Naive thymus-derived CD4-positive, alpha-beta T cell (primary cell): ENCODE data around the gene SEPTIN5. TPM values are rescaled to one million over a fixed set of nuclear protein-coding genes. Genes with fewer than 3 reads are reported as not detected.

Experiments
- ATAC-seq: fragments of 150-1000 bp; cut with Tn5 transposase; 2 replicates; pipeline ENCODE4 v1.10.0; 2021; ENCODE audit warnings: mild to moderate bottlenecking, moderate library complexity
- CTCF ChIA-PET: fragments of 350-600 bp; sonication (Branson Sonifier 250); formaldehyde crosslinking; loops from one replicate; lab custom pipeline; 2021; ENCODE audit warnings: antibody characterized with exemption; lab: Charles Lee
- POLR2A ChIA-PET: fragments of 350-600 bp; sonication (Branson Sonifier 250); formaldehyde crosslinking; loops from one replicate; lab custom pipeline; 2021; ENCODE audit warnings: antibody characterized with exemption, inconsistent platforms; lab: Charles Lee
- DNase-seq, 9 donors: peaks; one replicate each; pipeline versions ENCODE4 v3.0.0 to v3.0.0-alpha.2; 2020 to 2022; ENCODE audit warnings: mixed read lengths in 1 of 9
- H3K27ac ChIP-seq: one replicate; pipeline ENCODE4 v1.7.0; 2013; ENCODE audit warnings: mild to moderate bottlenecking, low read depth, low read length, moderate library complexity
- H3K27me3 ChIP-seq, 2 donors: one replicate each; pipeline ENCODE4 v1.7.0; 2013; ENCODE audit warnings: low read length in 2 of 2, mild to moderate bottlenecking in 2 of 2, moderate library complexity in 2 of 2; ENCODE audit not compliant: control insufficient read depth in 2 of 2, insufficient read depth in 2 of 2
- H3K36me3 ChIP-seq, 3 experiments: 1 replicate in 2 of 3; 2 replicates in 1 of 3; pipeline ENCODE4 v1.7.0; 2013; ENCODE audit warnings: low read length in 3 of 3, mild to moderate bottlenecking in 3 of 3, moderate library complexity in 1 of 3; ENCODE audit not compliant: insufficient read depth in 3 of 3, control insufficient read depth in 2 of 3
- H3K4me1 ChIP-seq, 2 donors: one replicate each; pipeline ENCODE4 v1.7.0; 2013; ENCODE audit warnings: low read length in 2 of 2, mild to moderate bottlenecking in 2 of 2, moderate library complexity in 1 of 2; ENCODE audit not compliant: control insufficient read depth in 2 of 2, insufficient read depth in 2 of 2
- H3K4me3 ChIP-seq: 2 replicates; pipeline ENCODE4 v1.7.0; 2013; ENCODE audit warnings: mild to moderate bottlenecking, low read length
- H3K9me3 ChIP-seq, 3 experiments: 1 replicate in 2 of 3; 2 replicates in 1 of 3; pipeline ENCODE4 v1.7.0; 2013; ENCODE audit warnings: low read length in 3 of 3; ENCODE audit not compliant: control insufficient read depth in 2 of 3
- H3K27ac Mint-ChIP-seq, 9 donors: one replicate each; pipeline ENCODE4 v1.8.0; 2020 to 2022; ENCODE audit warnings: mixed read lengths in 9 of 9, mild to moderate bottlenecking in 8 of 9, moderate library complexity in 5 of 9, inconsistent platforms in 2 of 9
- H3K27me3 Mint-ChIP-seq, 5 donors: one replicate each; pipeline ENCODE4 v1.8.0; 2021 to 2022; ENCODE audit warnings: mixed read lengths in 5 of 5, mild to moderate bottlenecking in 1 of 5
- H3K36me3 Mint-ChIP-seq, 5 donors: one replicate each; pipeline ENCODE4 v1.8.0; 2020 to 2022; ENCODE audit warnings: mixed read lengths in 5 of 5, mild to moderate bottlenecking in 3 of 5, inconsistent platforms in 1 of 5
- H3K4me1 Mint-ChIP-seq, 7 donors: one replicate each; pipeline ENCODE4 v1.8.0; 2020 to 2022; ENCODE audit warnings: mixed read lengths in 7 of 7, mild to moderate bottlenecking in 3 of 7, inconsistent platforms in 1 of 7
- H3K4me3 Mint-ChIP-seq, 10 donors: one replicate each; pipeline ENCODE4 v1.8.0; 2020 to 2022; ENCODE audit warnings: mild to moderate bottlenecking in 10 of 10, mixed read lengths in 10 of 10, moderate library complexity in 6 of 10, inconsistent platforms in 2 of 10
- H3K9me3 Mint-ChIP-seq, 11 donors: one replicate each; pipeline ENCODE4 v1.8.0; 2020 to 2022; ENCODE audit warnings: mixed read lengths in 11 of 11, mild to moderate bottlenecking in 4 of 11, inconsistent platforms in 1 of 11, moderate library complexity in 1 of 11
- intact Hi-C, 2 donors: fragments of 100-400 bp; cut with micrococcal nuclease; formaldehyde crosslinking; loops; one replicate each; pipeline ENCODE4 v1.15.1; 2023
- polyA plus RNA-seq, 2 donors: library from polyadenylated mRNA; unstranded; fragments of 300-500 nt; fragmentation: Illumina TruSeq; gene quantifications; one replicate each; pipeline ENCODE4 v1.2.3, GENCODE V29; 2021
- total RNA-seq, 6 experiments: library from RNA in 5 of 6; stranded (reverse) in 5 of 6; gene quantifications; 1 replicate in 5 of 6; 2 replicates in 1 of 6; pipeline ENCODE4 v1.2.3 and lab custom pipeline; 2021 to 2026

SEPTIN5 gene
- total and polyA plus RNA-seq, 7 experiments from 2014 or later = 0.22 to 4.2 (median 0.49) TPM; not detected in 3

DNA sequence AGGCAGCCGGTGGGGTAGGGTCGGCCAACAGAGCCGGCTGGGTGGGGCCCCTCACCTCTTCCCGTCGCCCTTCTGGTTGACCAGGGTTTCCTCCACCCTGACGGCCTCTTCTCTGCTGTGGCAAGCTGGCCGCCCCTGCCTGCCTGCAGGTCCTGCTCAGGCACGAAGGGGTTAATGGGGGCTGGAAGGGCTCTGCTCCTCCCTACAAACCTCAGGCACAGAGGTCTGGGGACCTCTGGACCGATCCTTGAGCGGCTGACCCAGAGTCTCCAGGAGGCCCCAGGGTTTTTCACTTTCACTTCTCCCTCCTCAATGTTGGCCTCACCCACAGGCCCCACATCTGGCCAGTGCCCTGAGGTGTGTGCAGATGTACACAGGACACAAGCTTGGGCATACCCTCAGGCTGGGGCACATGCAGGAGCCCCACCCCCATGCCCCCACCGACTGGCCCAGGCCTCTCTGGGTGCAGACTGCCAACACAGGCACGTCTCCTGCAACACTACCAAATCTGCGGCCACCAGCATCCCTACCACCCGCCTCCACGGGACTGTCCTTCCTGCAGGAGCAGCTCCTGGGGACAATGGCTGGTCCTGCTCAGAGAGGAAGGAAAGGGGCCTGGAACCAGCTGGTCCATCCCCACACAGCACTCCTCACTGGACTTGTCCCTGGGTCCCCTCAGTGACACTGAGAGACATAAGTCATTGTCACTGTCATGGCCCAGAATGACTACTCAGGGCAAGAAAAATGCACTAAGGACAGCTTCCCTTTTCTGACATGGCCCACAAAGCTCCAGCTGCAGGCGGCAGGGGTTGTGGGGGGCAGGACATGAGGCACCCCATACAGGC is 43.1 kb downstream of the SEPTIN5 start:
- Histone ChIP-seq H3K4me1 (peaks cover 8 to 23% of the 10 kb centered on the region in 2 donors), H3K9me3 (no peaks in the 10 kb centered on the region), H3K27ac (no peak overlapping the region), H3K36me3 (no peaks in the 10 kb centered on the region), H3K4me3 (no peak overlapping the region), H3K27me3 (peaks cover 0 to 11% of the 10 kb centered on the region in 2 donors)
- H3K27ac Mint-ChIP-seq = peak overlapping the region in 1 of 9 donors; percentile 62
- POLR2A ChIA-PET = interaction anchor here (0.6 to 1.6 kb wide), 3 partner anchors 135 to 140 kb away, joined by 4 read pairs; no protein-coding TSS in a partner anchor
- peaks cover 0 to 8% (median 7%) of the 10 kb centered on the region in 5 donors for H3K36me3 Mint-ChIP-seq
- H3K4me1 Mint-ChIP-seq = peaks cover 19 to 44% (median 26%) of the 10 kb centered on the region in 7 donors
- H3K9me3 Mint-ChIP-seq = peaks cover 0 to 2% (median 0%) of the 10 kb centered on the region in 11 donors
- DNase-seq (no peak), ATAC-seq (no peak)
- H3K27me3 Mint-ChIP-seq = peaks cover 45 to 76% (median 59%) of the 10 kb centered on the region in 5 donors
- peak overlapping the region; percentile 52 to 83 (median 73) for H3K4me3 Mint-ChIP-seq
- intact Hi-C loops = loop anchor here in 1 of 2 donors (5.0 kb wide), 1 partner anchor 100 kb away; no protein-coding TSS in a partner anchor
- CTCF ChIA-PET = interaction anchor here (0.6 to 2.2 kb wide), 8 partner anchors 13 to 154 kb away, joined by 3 to 19 read pairs (median 4); no protein-coding TSS in a partner anchor

DNA sequence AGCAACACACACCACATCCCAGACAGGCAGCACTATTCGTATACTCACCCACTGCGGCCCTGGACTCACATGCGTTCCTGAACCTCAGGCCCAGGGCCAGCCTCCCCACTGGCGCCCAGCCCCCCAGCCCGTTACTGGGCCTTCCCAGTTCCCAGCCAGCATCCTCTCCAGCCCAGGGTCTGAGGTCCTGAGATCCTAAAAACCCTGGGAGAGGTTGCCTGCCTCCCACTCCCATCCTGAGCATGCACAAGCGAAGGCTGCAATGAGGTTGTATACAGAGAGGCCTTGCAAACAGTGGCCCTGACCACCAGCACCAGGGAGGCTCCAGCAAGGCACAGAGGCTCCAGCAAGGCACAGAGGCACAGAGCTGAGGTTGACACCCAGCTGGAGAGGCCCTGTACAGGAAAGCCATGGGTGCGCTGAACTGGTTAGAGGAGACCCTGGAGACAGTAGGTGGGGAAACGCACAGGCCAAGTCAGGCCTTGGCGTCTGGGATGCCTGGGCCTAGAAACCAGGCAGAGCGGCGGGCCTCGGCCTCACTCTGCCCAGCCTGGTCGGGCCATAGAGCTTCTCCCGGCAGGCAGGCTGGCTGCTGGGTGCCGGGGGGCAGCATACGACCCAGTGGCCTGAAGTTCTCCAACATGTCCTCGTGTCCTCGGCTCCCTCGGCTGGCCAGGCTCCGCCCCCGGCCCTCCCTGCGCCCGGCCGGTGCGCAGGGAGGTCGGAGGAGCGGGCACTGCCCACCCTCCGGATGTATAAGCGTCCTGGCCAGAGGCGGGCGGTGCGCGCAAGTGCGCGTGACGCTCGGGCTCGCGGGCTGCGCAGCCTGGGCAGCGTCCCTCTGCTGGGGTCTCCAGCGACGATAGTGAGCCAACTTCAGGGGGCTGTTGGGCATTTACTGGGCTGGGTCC is 43.9 kb downstream of the SEPTIN5 start:
- Mint-ChIP-seq H3K4me1 (peaks cover 19 to 44% (median 26%) of the 10 kb centered on the region in 7 donors), H3K27ac (peak overlapping the region in 1 of 9 donors; percentile 62), H3K36me3 (peaks cover 0 to 8% (median 7%) of the 10 kb centered on the region in 5 donors), H3K4me3 (peak overlapping the region in 8 of 10 donors; percentile 70 to 83 (median 74)), H3K27me3 (peaks cover 41 to 76% (median 55%) of the 10 kb centered on the region in 5 donors), H3K9me3 (peaks cover 0 to 2% (median 0%) of the 10 kb centered on the region in 11 donors)
- Histone ChIP-seq H3K9me3 (no peaks in the 10 kb centered on the region), H3K4me1 (peaks cover 8 to 23% of the 10 kb centered on the region in 2 donors), H3K27me3 (peaks cover 0 to 11% of the 10 kb centered on the region in 2 donors), H3K4me3 (no peak overlapping the region), H3K27ac (no peak overlapping the region), H3K36me3 (no peaks in the 10 kb centered on the region)
- ChIA-PET CTCF (interaction anchor here (0.6 kb wide), 1 partner anchor 14 kb away, joined by 3 read pairs; no protein-coding TSS in a partner anchor), POLR2A (interaction anchor here (0.6 to 0.9 kb wide), 2 partner anchors 134 to 138 kb away, joined by 4 read pairs; no protein-coding TSS in a partner anchor)
- DNase-seq (no peak), ATAC-seq (no peak)
- intact Hi-C loops = loop anchor here in 1 of 2 donors (5.0 kb wide), 1 partner anchor 99 kb away; no protein-coding TSS in a partner anchor

DNA sequence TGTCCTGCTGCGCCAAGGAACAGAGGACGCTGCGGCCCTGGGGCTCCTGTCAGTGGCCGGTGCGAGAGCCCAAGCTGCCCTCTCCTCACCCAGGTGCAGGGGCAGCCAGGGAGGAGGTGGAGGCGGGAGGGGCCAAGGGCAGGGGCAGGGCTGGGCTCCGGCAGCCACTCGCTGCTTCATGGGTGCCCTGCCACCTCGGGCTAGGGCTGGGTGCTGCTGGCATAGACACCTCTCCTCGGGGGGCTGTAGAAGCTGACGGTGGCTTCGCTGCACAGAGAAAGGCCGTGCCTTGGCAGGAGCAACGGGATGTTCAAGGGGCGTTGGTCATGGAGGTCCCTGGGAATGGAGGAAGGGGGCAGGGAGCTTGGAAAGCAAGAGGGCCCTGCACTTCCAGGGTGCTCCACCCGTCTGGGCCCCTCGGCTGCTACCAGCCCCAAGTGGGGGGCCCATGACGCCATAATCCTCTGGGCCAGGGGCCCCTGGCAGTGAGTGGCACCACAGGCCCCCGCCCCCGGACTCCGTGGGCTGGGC is 44.7 kb downstream of the SEPTIN5 start:
- Mint-ChIP-seq H3K4me3 (peak overlapping the region in 6 of 10 donors; percentile 40 to 99 (median 49)), H3K36me3 (peaks cover 0 to 8% (median 7%) of the 10 kb centered on the region in 5 donors), H3K4me1 (peaks cover 19 to 44% (median 26%) of the 10 kb centered on the region in 7 donors), H3K27me3 (peaks cover 41 to 76% (median 52%) of the 10 kb centered on the region in 5 donors), H3K9me3 (peaks cover 0 to 2% (median 0%) of the 10 kb centered on the region in 11 donors), H3K27ac (no peak overlapping the region)
- H3K9me3 ChIP-seq = no peaks in the 10 kb centered on the region
- no peak overlapping the region for H3K4me3 ChIP-seq
- intact Hi-C loops = loop anchor here in 1 of 2 donors (5.0 kb wide), 1 partner anchor 98 kb away; no protein-coding TSS in a partner anchor
- no peak for DNase-seq
- CTCF ChIA-PET = no interaction called here
- peaks cover 8 to 23% of the 10 kb centered on the region in 2 donors for H3K4me1 ChIP-seq
- H3K36me3 ChIP-seq = no peaks in the 10 kb centered on the region
- POLR2A ChIA-PET = no interaction called here
- H3K27ac ChIP-seq = no peak overlapping the region
- no peak for ATAC-seq
- peaks cover 0 to 11% of the 10 kb centered on the region in 2 donors for H3K27me3 ChIP-seq

DNA sequence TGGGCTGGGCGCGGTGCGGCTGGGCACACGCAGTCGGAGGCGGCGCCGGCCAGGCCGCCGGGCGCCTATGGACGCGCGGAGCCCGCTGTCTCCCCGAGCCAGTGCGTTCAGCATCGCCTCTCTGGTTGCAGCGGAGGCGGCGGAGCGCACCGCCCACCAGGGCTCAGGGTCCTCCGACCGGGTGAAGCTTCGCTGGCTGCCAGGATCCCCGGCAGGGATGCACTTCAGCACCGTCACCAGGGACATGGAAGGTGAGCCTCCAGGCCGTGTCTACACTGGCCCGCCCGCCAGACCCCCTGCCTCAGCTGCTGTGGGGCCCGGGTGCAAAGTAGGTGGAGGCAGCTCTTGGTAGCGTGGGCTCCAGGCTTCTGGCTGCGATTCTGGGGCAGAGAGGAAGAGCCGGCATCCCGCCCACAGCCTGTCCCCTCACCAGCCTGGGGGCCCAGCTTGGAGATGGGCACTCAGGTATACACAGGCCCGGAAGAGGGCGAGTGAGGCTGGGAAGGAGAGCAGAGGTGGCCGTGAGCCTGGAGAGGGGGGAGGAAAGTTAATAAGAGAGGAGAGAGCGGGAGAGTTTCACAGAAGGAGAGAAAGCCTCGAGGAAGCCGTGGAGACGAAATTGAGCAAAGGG is 45.2 kb downstream of the SEPTIN5 start:
- Histone ChIP-seq H3K4me1 (peaks cover 8 to 23% of the 10 kb centered on the region in 2 donors), H3K4me3 (no peak overlapping the region), H3K36me3 (no peaks in the 10 kb centered on the region), H3K27me3 (peaks cover 0 to 11% of the 10 kb centered on the region in 2 donors), H3K9me3 (no peaks in the 10 kb centered on the region), H3K27ac (no peak overlapping the region)
- Mint-ChIP-seq H3K9me3 (peaks cover 0 to 2% (median 0%) of the 10 kb centered on the region in 11 donors), H3K4me3 (peak overlapping the region; percentile 78 to 99 (median 89)), H3K27ac (peak overlapping the region in 3 of 9 donors; percentile 28 to 59 (median 48)), H3K27me3 (peaks cover 43 to 75% (median 52%) of the 10 kb centered on the region in 5 donors), H3K36me3 (peaks cover 0 to 8% (median 7%) of the 10 kb centered on the region in 5 donors), H3K4me1 (peaks cover 19 to 44% (median 26%) of the 10 kb centered on the region in 7 donors)
- ChIA-PET CTCF (no interaction called here), POLR2A (no interaction called here)
- ATAC-seq (no peak), DNase-seq (no peak)
- intact Hi-C loops = loop anchor here in 1 of 2 donors (5.0 kb wide), 1 partner anchor 98 kb away; no protein-coding TSS in a partner anchor

- CTCF ChIA-PET = no interaction called here
- H3K4me3 ChIP-seq = no peak within 1 kb of the TSS
- peaks cover 47 to 76% (median 54%) of the 10 kb centered on the region in 5 donors for H3K27me3 Mint-ChIP-seq
- no peak within 1 kb of the TSS for H3K27ac ChIP-seq
- no peaks in the 10 kb centered on the region for H3K9me3 ChIP-seq
- intact Hi-C loops = no loop called here
- peaks cover 0 to 11% of the 10 kb centered on the region in 2 donors for H3K27me3 ChIP-seq
- H3K9me3 Mint-ChIP-seq = peaks cover 0 to 3% (median 0%) of the 10 kb centered on the region in 11 donors
- H3K36me3 Mint-ChIP-seq = peaks cover 0 to 8% (median 7%) of the 10 kb centered on the region in 5 donors
- no peaks in the 10 kb centered on the region for H3K36me3 ChIP-seq
- peaks cover 8 to 23% of the 10 kb centered on the region in 2 donors for H3K4me1 ChIP-seq
- ATAC-seq (no peak), DNase-seq (no peak)
- peak within 1 kb of the TSS in 5 of 9 donors; percentile 28 to 64 (median 45) for H3K27ac Mint-ChIP-seq
- POLR2A ChIA-PET = no interaction called here
- peaks cover 19 to 49% (median 29%) of the 10 kb centered on the region in 7 donors for H3K4me1 Mint-ChIP-seq
- peak within 1 kb of the TSS; percentile 78 to 99 (median 89) for H3K4me3 Mint-ChIP-seq
These were observed 46.0 kb downstream of the SEPTIN5 start, which contains the start of gene TBX1 for GRCh38 chr22:19760058-19760950. Gene TBX1, plus strand, starts transcription at chr22:19760778. Its CDS starts 66 bp downstream, at chr22:19760844.
